Tibial nerve (tissue), 4 donors: ENCODE results near the gene TNPO3. TPM values are rescaled to one million over a fixed set of nuclear protein-coding genes. Genes with fewer than 3 reads are reported as not detected.

Experiments
- DNase-seq, 2 donors: peaks; one replicate each; pipeline ENCODE4 v3.0.0-alpha.2; 2019; ENCODE audit warnings: low spot score in 2 of 2
- H3K27ac ChIP-seq, 4 donors: fragments of 200-600 bp; sonication (generic) in 3 of 4; one replicate each; pipeline ENCODE4 v1.5.1; 2017 to 2019; ENCODE audit warnings: mild to moderate bottlenecking in 1 of 4
- H3K27me3 ChIP-seq, 2 donors: fragments of 200-600 bp; sonication (generic) in 1 of 2; one replicate each; pipeline versions ENCODE4 v1.5.1 to v1.6.0; 2017 to 2019
- H3K36me3 ChIP-seq, 3 donors: fragments of 200-600 bp; sonication (generic); one replicate each; pipeline ENCODE4 v1.5.1; 2018 to 2019
- H3K4me1 ChIP-seq, 4 donors: fragments of 200-600 bp; sonication (generic) in 3 of 4; one replicate each; pipeline ENCODE4 v1.5.1; 2017 to 2019
- H3K4me3 ChIP-seq, 4 donors: fragments of 200-600 bp; sonication (generic) in 3 of 4; one replicate each; pipeline ENCODE4 v1.5.1; 2017 to 2019; ENCODE audit warnings: mild to moderate bottlenecking in 1 of 4, moderate library complexity in 1 of 4
- H3K9me3 ChIP-seq, 4 donors: fragments of 200-600 bp; sonication (generic) in 3 of 4; one replicate each; pipeline ENCODE4 v1.5.1; 2017 to 2019
- EP300 ChIP-seq, 2 donors: sonication (generic); formaldehyde crosslinking; IDR thresholded peaks; one replicate each; pipeline ENCODE4 v1.6.1; 2017; ENCODE audit warnings: antibody characterized with exemption in 2 of 2, mild to moderate bottlenecking in 1 of 2
- POLR2A ChIP-seq, 2 donors: fragments of 450-650 bp; IDR thresholded peaks; one replicate each; pipeline ENCODE4 v1.6.1; 2017; ENCODE audit warnings: antibody characterized with exemption in 2 of 2, mild to moderate bottlenecking in 2 of 2, moderate library complexity in 2 of 2
- WGBS, 2 donors: methylation state at CpG; one replicate each; pipeline ENCODE4 v1.1.5; 2018; 5-methylcytosine and 5-hydroxymethylcytosine counted together
- total RNA-seq, 4 donors: library from RNA; depleted of rRNA; stranded (reverse); fragments of >200 nt; gene quantifications; one replicate each; pipeline ENCODE4 v1.1.0, GENCODE V29; 2016
- TF ChIP-seq, protein P1 (sequence below), 5 experiments: fragments of 200-600 bp in 3 of 5; fragments of 450-650 bp in 2 of 5; sonication (generic) in 3 of 5; IDR thresholded peaks; one replicate each; pipeline ENCODE4 v1.5.1; 2016 to 2019; ENCODE audit warnings: antibody characterized with exemption in 5 of 5, mild to moderate bottlenecking in 3 of 5, moderate library complexity in 2 of 5

Gene TNPO3
- total RNA-seq, 4 donors from 2014 or later, result 33.9 to 36.9 (median 35.5) TPM

DNA sequence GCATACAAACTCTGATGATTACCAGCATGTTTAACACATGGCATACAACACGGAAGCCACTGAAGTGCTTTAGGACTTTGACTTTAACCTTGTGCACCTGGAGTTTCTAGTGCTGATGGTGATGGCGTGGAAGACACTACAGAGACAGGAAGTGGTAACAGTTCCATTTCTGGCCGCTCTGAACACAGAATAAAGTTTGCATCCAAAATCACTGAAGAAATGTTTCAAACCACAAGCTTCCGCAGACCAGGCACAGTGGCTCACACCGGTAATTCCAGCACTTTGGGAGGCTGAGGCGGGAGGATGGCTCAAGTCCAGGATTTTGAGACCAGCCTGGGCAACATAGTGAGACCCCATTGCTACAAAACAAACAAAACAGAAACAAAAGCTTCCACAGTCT is 40.3 kb upstream of the TNPO3 start:
- H3K36me3 ChIP-seq, result no peaks in the 10 kb centered on the region
- no peak for DNase-seq
- WGBS, 2 donors, result 65% methylated on average over 6 of the region's 6 CpGs
- no peaks in the 10 kb centered on the region for H3K27me3 ChIP-seq
- H3K9me3 ChIP-seq, result no peaks in the 10 kb centered on the region
- no peaks in the 10 kb centered on the region for H3K4me1 ChIP-seq
- no peak overlapping the region for H3K4me3 ChIP-seq
- TF ChIP-seq POLR2A (IDR thresholded peaks at IDR 0.05), result no peak
- TF ChIP-seq, protein P1, sequence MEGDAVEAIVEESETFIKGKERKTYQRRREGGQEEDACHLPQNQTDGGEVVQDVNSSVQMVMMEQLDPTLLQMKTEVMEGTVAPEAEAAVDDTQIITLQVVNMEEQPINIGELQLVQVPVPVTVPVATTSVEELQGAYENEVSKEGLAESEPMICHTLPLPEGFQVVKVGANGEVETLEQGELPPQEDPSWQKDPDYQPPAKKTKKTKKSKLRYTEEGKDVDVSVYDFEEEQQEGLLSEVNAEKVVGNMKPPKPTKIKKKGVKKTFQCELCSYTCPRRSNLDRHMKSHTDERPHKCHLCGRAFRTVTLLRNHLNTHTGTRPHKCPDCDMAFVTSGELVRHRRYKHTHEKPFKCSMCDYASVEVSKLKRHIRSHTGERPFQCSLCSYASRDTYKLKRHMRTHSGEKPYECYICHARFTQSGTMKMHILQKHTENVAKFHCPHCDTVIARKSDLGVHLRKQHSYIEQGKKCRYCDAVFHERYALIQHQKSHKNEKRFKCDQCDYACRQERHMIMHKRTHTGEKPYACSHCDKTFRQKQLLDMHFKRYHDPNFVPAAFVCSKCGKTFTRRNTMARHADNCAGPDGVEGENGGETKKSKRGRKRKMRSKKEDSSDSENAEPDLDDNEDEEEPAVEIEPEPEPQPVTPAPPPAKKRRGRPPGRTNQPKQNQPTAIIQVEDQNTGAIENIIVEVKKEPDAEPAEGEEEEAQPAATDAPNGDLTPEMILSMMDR (IDR thresholded peaks at IDR 0.05), result no peak
- H3K27ac ChIP-seq, result no peak overlapping the region

DNA sequence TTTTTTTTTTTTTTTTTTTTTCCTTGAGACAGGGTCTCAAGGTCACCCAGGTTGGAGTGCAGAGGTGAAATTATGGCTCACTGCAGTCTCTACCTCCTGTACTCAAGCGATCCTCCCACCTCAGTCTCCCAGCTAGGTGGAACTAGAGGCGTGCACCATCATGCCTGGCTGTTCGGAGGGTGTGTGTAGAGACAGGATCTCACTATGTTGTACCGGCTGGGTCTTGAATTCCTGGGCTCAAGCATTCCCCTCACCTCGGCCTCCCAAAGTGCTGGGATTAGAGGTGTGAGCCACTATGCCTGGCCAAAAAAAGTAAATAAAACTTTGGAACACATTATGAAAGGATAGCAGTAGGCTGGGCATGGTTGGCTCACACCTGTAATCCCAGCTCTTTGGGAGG is 39.6 kb upstream of the TNPO3 start:
- H3K9me3 ChIP-seq, result no peaks in the 10 kb centered on the region
- no peak overlapping the region for H3K27ac ChIP-seq
- no peaks in the 10 kb centered on the region for H3K4me1 ChIP-seq
- H3K27me3 ChIP-seq, result no peaks in the 10 kb centered on the region
- no peak for DNase-seq
- TF ChIP-seq POLR2A (IDR thresholded peaks at IDR 0.05) (no peak), EP300 (IDR thresholded peaks at IDR 0.05) (no peak)
- TF ChIP-seq, protein P1 (IDR thresholded peaks at IDR 0.05), result no peak
- WGBS, 2 donors, result 92 to 94% methylated on average over 5 of the region's 5 CpGs
- H3K4me3 ChIP-seq, result no peak overlapping the region
- H3K36me3 ChIP-seq, result no peaks in the 10 kb centered on the region

DNA sequence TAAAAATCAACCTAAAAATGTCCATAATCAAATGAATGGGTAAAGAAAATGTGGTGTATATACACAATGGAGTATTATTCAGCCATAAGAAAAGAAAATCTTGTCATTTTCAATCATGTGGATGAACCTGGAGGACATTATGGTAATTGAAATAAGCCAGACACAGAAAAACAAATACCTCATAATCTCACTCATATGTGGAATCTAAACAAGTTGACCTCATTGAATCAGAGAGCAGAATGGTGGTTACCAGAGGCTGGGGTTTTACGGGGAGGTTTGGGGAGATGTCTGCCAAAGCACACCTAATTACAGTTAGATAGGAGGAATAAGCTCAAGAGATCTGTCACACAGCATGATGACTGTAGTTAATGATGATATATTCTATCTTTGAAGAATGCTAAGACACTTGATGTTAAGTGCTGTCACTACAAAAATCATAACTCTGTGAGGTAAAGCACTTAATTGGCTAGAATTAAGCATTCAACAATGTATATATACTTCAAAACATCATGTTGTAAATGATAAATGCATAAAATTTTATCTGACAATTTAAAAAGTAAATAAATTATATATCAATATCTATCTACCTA is 39.1 kb upstream of the TNPO3 start:
- Histone ChIP-seq H3K27me3 (no peaks in the 10 kb centered on the region), H3K36me3 (no peaks in the 10 kb centered on the region), H3K4me1 (no peaks in the 10 kb centered on the region), H3K4me3 (no peak overlapping the region), H3K27ac (no peak overlapping the region), H3K9me3 (no peaks in the 10 kb centered on the region)
- no peak for TF ChIP-seq EP300 (IDR thresholded peaks at IDR 0.05)
- no peak for TF ChIP-seq POLR2A (IDR thresholded peaks at IDR 0.05)
- TF ChIP-seq, protein P1 (IDR thresholded peaks at IDR 0.05), result no peak
- WGBS, 2 donors, result 49 to 65% methylated on average over 1 of the region's 1 CpG
- DNase-seq, result no peak

DNA sequence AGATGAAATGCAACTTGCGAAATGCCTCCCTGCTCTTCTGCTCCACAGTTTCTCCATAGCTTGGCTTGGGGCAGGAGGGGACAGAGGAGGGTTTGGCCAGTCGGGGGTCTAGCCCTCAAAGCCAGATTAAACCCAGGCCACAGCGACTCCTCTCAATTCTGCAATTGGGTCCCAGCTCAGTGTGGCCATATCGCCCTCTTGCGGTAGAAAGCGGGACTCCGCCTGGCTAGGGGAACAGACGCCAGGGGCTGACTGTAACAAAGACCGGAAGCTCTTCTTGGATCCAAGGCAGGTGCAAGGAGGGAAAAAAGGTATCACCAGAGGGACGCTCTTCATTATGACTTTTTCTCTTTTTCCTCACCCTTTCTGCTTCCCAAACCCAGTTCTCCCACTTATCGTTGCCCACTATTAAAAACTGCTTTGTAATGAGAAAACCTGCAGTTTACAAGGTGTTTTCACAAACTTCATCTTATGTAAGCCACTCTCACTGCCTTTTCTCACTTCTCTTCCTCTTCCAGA is 36.6 kb upstream of the TNPO3 start:
- Histone ChIP-seq H3K27me3 (no peaks in the 10 kb centered on the region), H3K4me1 (no peaks in the 10 kb centered on the region), H3K9me3 (no peaks in the 10 kb centered on the region), H3K27ac (no peak overlapping the region), H3K36me3 (no peaks in the 10 kb centered on the region), H3K4me3 (no peak overlapping the region)
- WGBS, 2 donors, result 7 to 8% methylated on average over 11 of the region's 11 CpGs
- no peak for TF ChIP-seq EP300 (IDR thresholded peaks at IDR 0.05)
- TF ChIP-seq, protein P1 (IDR thresholded peaks at IDR 0.05), result peak; percentile 84 to 97 (median 90)
- TF ChIP-seq POLR2A (IDR thresholded peaks at IDR 0.05), result no peak
- peak; percentile 77 to 92 for DNase-seq

DNA sequence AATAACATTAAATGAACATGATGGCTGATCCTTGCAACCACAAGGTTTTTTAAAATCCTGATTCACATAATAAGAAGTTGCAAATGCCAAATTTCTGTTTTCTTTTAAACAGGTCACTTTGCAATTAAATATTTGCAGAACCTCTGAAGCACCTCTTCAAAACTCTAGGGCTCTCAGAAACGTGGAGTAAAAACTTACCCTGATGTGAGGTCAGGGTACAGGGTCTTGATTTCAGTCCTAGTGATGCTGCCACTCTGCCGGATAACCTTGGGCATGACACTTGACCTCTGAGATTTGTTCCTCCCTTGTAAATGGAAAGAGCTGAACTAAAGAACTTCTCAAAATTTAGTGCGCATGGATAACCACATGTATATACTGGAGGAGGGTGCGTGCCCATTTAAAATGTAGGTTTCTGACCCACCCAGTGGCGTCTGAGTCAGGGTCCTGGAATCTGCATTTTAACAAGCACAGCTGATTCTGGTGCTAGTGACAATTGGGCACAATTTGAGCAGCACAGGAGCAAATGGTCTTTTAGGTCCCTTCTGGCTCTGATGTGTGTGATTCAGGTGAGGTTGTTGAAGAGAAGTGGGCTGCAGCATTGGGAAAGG is 35.5 kb upstream of the TNPO3 start:
- H3K4me3 ChIP-seq, result no peak overlapping the region
- TF ChIP-seq POLR2A (IDR thresholded peaks at IDR 0.05) (no peak), EP300 (IDR thresholded peaks at IDR 0.05) (no peak)
- TF ChIP-seq, protein P1 (IDR thresholded peaks at IDR 0.05), result no peak
- no peaks in the 10 kb centered on the region for H3K27me3 ChIP-seq
- H3K27ac ChIP-seq, result no peak overlapping the region
- no peaks in the 10 kb centered on the region for H3K36me3 ChIP-seq
- no peaks in the 10 kb centered on the region for H3K4me1 ChIP-seq
- DNase-seq, result no peak
- no peaks in the 10 kb centered on the region for H3K9me3 ChIP-seq
- 59 to 78% methylated on average over 5 of the region's 5 CpGs for WGBS, 2 donors
